ENCODE measurements around the gene HIVEP3. TPM values are rescaled to one million over a fixed set of nuclear protein-coding genes. Genes with fewer than 3 reads are reported as not detected.

Gene HIVEP3
- total RNA-seq, 1 experiment from 2014 or later = 11.0 TPM

DNA sequence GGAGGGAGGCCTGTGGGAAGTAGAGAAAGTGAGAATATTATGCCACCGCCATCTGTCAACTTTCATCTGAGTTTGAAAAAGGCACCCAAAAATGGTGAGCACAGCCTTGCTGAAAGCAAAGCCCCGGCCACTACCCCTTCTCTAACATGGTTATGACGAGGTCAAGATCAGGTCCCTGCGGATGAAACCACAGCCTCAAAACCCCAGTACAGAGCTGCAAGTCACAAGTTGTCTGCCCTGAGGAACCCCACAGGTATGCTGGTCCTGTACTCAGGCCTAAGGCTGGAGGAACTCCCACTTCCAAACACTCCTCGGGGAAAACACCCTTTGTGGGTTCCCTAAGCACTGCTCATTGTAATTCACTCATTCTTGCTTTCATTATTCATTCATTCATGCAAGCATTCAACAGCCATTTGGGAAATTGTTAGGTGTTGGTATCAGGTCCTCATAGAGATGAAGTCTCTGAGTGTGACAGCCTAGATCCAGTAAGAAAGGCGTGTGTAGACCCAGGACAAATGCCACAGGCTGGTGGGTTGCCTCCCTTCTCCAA lies 217.7 kb downstream of the HIVEP3 start:
- CTCF ChIA-PET = no interaction called here
- H3K9me2 ChIP-seq (ENCODE audit: insufficient read depth) = no peaks in the 10 kb centered on the region
- TF ChIP-seq, protein P1, sequence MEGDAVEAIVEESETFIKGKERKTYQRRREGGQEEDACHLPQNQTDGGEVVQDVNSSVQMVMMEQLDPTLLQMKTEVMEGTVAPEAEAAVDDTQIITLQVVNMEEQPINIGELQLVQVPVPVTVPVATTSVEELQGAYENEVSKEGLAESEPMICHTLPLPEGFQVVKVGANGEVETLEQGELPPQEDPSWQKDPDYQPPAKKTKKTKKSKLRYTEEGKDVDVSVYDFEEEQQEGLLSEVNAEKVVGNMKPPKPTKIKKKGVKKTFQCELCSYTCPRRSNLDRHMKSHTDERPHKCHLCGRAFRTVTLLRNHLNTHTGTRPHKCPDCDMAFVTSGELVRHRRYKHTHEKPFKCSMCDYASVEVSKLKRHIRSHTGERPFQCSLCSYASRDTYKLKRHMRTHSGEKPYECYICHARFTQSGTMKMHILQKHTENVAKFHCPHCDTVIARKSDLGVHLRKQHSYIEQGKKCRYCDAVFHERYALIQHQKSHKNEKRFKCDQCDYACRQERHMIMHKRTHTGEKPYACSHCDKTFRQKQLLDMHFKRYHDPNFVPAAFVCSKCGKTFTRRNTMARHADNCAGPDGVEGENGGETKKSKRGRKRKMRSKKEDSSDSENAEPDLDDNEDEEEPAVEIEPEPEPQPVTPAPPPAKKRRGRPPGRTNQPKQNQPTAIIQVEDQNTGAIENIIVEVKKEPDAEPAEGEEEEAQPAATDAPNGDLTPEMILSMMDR (conservative IDR thresholded peaks at IDR 0.05) = no peak
- no peak for TF ChIP-seq EZH2 (IDR thresholded peaks at IDR 0.05; ENCODE audit: low read depth)
- DNase-seq = no peak
- H3K4me1 ChIP-seq (replicated peaks; ENCODE audit: insufficient read depth) = no peaks in the 10 kb centered on the region
- H2AFZ ChIP-seq = no peak overlapping the region
- no peaks in the 10 kb centered on the region for H4K20me1 ChIP-seq (ENCODE audit: insufficient read depth)
- H3K79me2 ChIP-seq (ENCODE audit: low read depth) = no peaks in the 10 kb centered on the region
- no peak overlapping the region for H3K4me3 ChIP-seq
- intact Hi-C loops (cut with micrococcal nuclease; ENCODE audit: unreplicated experiment) = no loop called here
- no peaks in the 10 kb centered on the region for H3K9me3 ChIP-seq (ENCODE audit: insufficient read depth, low read depth)
- no peak overlapping the region for H3K27ac ChIP-seq
- BruUV-seq (replicated peaks) = no TSS peak
- POLR2A ChIA-PET (ENCODE audit: unreplicated experiment) = no interaction called here
- no peak overlapping the region for H3K4me2 ChIP-seq
- no peaks in the 10 kb centered on the region for H3K27me3 ChIP-seq (ENCODE audit: insufficient read depth, low read depth)
- H3F3A ChIP-seq (ENCODE audit: insufficient read depth, low read depth) = no peaks in the 10 kb centered on the region
- H3K36me3 ChIP-seq (ENCODE audit: low read depth) = no peaks in the 10 kb centered on the region

GRCh38 chr1:41700581-41700980 lies 218.1 kb downstream of the HIVEP3 start:
- no peak overlapping the region for H2AFZ ChIP-seq
- no peak overlapping the region for H3K4me3 ChIP-seq
- H3K4me1 ChIP-seq (replicated peaks; ENCODE audit: insufficient read depth) = no peaks in the 10 kb centered on the region
- no peaks in the 10 kb centered on the region for H4K20me1 ChIP-seq (ENCODE audit: insufficient read depth)
- H3K27me3 ChIP-seq (ENCODE audit: insufficient read depth, low read depth) = no peaks in the 10 kb centered on the region
- no peak overlapping the region for H3K4me2 ChIP-seq
- DNase-seq = no peak
- no peak for TF ChIP-seq EZH2 (IDR thresholded peaks at IDR 0.05; ENCODE audit: low read depth)
- TF ChIP-seq, protein P1 (conservative IDR thresholded peaks at IDR 0.05) = no peak
- no peaks in the 10 kb centered on the region for H3K9me3 ChIP-seq (ENCODE audit: insufficient read depth, low read depth)
- H3F3A ChIP-seq (ENCODE audit: insufficient read depth, low read depth) = no peaks in the 10 kb centered on the region
- H3K27ac ChIP-seq = no peak overlapping the region
- BruUV-seq (replicated peaks) = no TSS peak
- CTCF ChIA-PET = no interaction called here
- no peaks in the 10 kb centered on the region for H3K9me2 ChIP-seq (ENCODE audit: insufficient read depth)
- intact Hi-C loops (cut with micrococcal nuclease; ENCODE audit: unreplicated experiment) = no loop called here
- H3K36me3 ChIP-seq (ENCODE audit: low read depth) = no peaks in the 10 kb centered on the region
- POLR2A ChIA-PET (ENCODE audit: unreplicated experiment) = no interaction called here
- H3K79me2 ChIP-seq (ENCODE audit: low read depth) = no peaks in the 10 kb centered on the region

- H3F3A ChIP-seq (ENCODE audit: insufficient read depth, low read depth) = no peaks in the 10 kb centered on the region
- ChIA-PET CTCF (no interaction called here), POLR2A (ENCODE audit: unreplicated experiment) (no interaction called here)
- no peaks in the 10 kb centered on the region for H3K4me1 ChIP-seq (replicated peaks; ENCODE audit: insufficient read depth)
- H3K9me3 ChIP-seq (ENCODE audit: insufficient read depth, low read depth) = no peaks in the 10 kb centered on the region
- H3K79me2 ChIP-seq (ENCODE audit: low read depth) = no peaks in the 10 kb centered on the region
- H2AFZ ChIP-seq = no peak overlapping the region
- DNase-seq = no peak
- H3K9me2 ChIP-seq (ENCODE audit: insufficient read depth) = no peaks in the 10 kb centered on the region
- H3K4me2 ChIP-seq = no peak overlapping the region
- no peaks in the 10 kb centered on the region for H3K36me3 ChIP-seq (ENCODE audit: low read depth)
- BruUV-seq (replicated peaks) = no TSS peak
- intact Hi-C loops (cut with micrococcal nuclease; ENCODE audit: unreplicated experiment) = no loop called here
- H4K20me1 ChIP-seq (ENCODE audit: insufficient read depth) = no peaks in the 10 kb centered on the region
- no peak overlapping the region for H3K27ac ChIP-seq
- no peak overlapping the region for H3K4me3 ChIP-seq
- H3K27me3 ChIP-seq (ENCODE audit: insufficient read depth, low read depth) = no peaks in the 10 kb centered on the region
- TF ChIP-seq, protein P1 (conservative IDR thresholded peaks at IDR 0.05) = no peak
- no peak for TF ChIP-seq EZH2 (IDR thresholded peaks at IDR 0.05; ENCODE audit: low read depth)
Observed at GRCh38 chr1:41699861-41700248, 218.9 kb downstream of the HIVEP3 start.
